Osteoblast (primary cell): Measurements from ENCODE around the gene IFITM2. TPM values are rescaled to one million over a fixed set of nuclear protein-coding genes. Genes with fewer than 3 reads are reported as not detected.
"Not testable (repeated sequence)": the region's sequence is repeated elsewhere in the genome, so short reads cannot be mapped to it uniquely, and the experiment has no call there.

Experiments
- DNase-seq: peaks from one replicate; pipeline ENCODE4 v3.0.0; 2011; ENCODE audit warnings: low spot score, mixed read lengths; ENCODE audit not compliant: insufficient read length; ENCODE audit errors: missing footprints
- H2AFZ ChIP-seq: 2 replicates; pipeline ENCODE4 v1.6.0; 2011; ENCODE audit warnings: mild to moderate bottlenecking, low read length
- H3K27ac ChIP-seq: 2 replicates; pipeline ENCODE4 v1.5.1; 2011; ENCODE audit warnings: mild to moderate bottlenecking, low read depth, low read length, moderate library complexity
- H3K27me3 ChIP-seq: 2 replicates; pipeline ENCODE4 v1.6.0; 2012; ENCODE audit warnings: mild to moderate bottlenecking, control low read depth, inconsistent platforms, low read length, moderate library complexity; ENCODE audit not compliant: insufficient read depth
- H3K36me3 ChIP-seq: 2 replicates; pipeline ENCODE4 v1.5.1; 2011; ENCODE audit warnings: mild to moderate bottlenecking, low read length, control low read depth, moderate library complexity; ENCODE audit not compliant: insufficient read depth
- H3K4me1 ChIP-seq: 2 replicates; pipeline ENCODE4 v1.5.1; 2011; ENCODE audit warnings: mild to moderate bottlenecking, low read length, control low read depth, moderate library complexity; ENCODE audit not compliant: insufficient read depth
- H3K4me2 ChIP-seq: 2 replicates; pipeline ENCODE4 v1.6.0; 2011; ENCODE audit warnings: mild to moderate bottlenecking, low read length; ENCODE audit not compliant: insufficient read depth
- H3K4me3 ChIP-seq: fragments of 200-600 bp; sonication (generic); 3 replicates; pipeline ENCODE4 v1.5.1; 2012; ENCODE audit warnings: mild to moderate bottlenecking, low read length, inconsistent platforms; ENCODE audit not compliant: insufficient read depth
- H3K79me2 ChIP-seq: 2 replicates; pipeline ENCODE4 v1.6.0; 2012; ENCODE audit warnings: mild to moderate bottlenecking, low read length, control low read depth, inconsistent platforms; ENCODE audit not compliant: insufficient read depth
- H3K9me3 ChIP-seq: 2 replicates; pipeline ENCODE4 v1.5.1; 2011; ENCODE audit warnings: low read depth, low read length, control low read depth
- H4K20me1 ChIP-seq: 2 replicates; pipeline ENCODE4 v1.6.0; 2012; ENCODE audit warnings: mild to moderate bottlenecking, low read length, control low read depth; ENCODE audit not compliant: insufficient read depth
- CTCF ChIP-seq: IDR thresholded peaks from 2 replicates; pipeline ENCODE4 v1.5.1; 2011; ENCODE audit warnings: mild to moderate bottlenecking, low read depth, low read length, moderate library complexity; ENCODE audit errors: extremely low read depth
- total RNA-seq: library from RNA; depleted of rRNA; stranded (reverse); fragments of >200 nt; gene quantifications from 2 replicates; pipeline ENCODE4 v1.2.3, GENCODE V29; 2012

Gene IFITM2
- total RNA-seq, 1 donor: 105 TPM

GRCh38 chr11:312092-312816 is 4.6 kb downstream of the IFITM2 start:
- Histone ChIP-seq H3K4me3 (peak overlapping the region; percentile 39), H3K4me2 (peak overlapping the region; percentile 51), H3K27ac (peak overlapping the region; percentile 8)

GRCh38 chr11:313304-313786 is 5.7 kb downstream of the IFITM2 start:
- no peaks in the 10 kb centered on the region for H4K20me1 ChIP-seq
- H3K9me3 ChIP-seq: no peaks in the 10 kb centered on the region
- H3K27me3 ChIP-seq: peaks cover 27% of the 10 kb centered on the region
- H3K4me1 ChIP-seq: peaks cover 27% of the 10 kb centered on the region
- peaks cover 15% of the 10 kb centered on the region for H3K79me2 ChIP-seq
- DNase-seq: peak; percentile 81
- no peak overlapping the region for H3K4me3 ChIP-seq
- peak overlapping the region; percentile 88 for H3K4me2 ChIP-seq
- no peak overlapping the region for H2AFZ ChIP-seq
- peak overlapping the region; percentile 48 for H3K27ac ChIP-seq
- TF ChIP-seq CTCF: no peak
- no peaks in the 10 kb centered on the region for H3K36me3 ChIP-seq

More at GRCh38 chr11:312092-312816, 4.6 kb downstream of the IFITM2 start:
- H3K9me3 ChIP-seq: no peaks in the 10 kb centered on the region
- peak; percentile 89 for DNase-seq
- H2AFZ ChIP-seq: no peak overlapping the region
- no peaks in the 10 kb centered on the region for H3K36me3 ChIP-seq
- H3K79me2 ChIP-seq: peaks cover 19% of the 10 kb centered on the region
- H3K4me1 ChIP-seq: peaks cover 31% of the 10 kb centered on the region
- H4K20me1 ChIP-seq: no peaks in the 10 kb centered on the region
- TF ChIP-seq CTCF: no peak
- peaks cover 22% of the 10 kb centered on the region for H3K27me3 ChIP-seq

GRCh38 chr11:313787-314553 is 6.4 kb downstream of the IFITM2 start, which contains the start of gene IFITM1:
TSS of gene IFITM1 (plus strand) at chr11:314040. CDS start at chr11:314171, 131 bp downstream.
- peaks cover 11% of the 10 kb centered on the region for H3K79me2 ChIP-seq
- H3K4me3 ChIP-seq: peak within 1 kb of the TSS; percentile 68
- no peak for TF ChIP-seq CTCF
- H2AFZ ChIP-seq: peak within 1 kb of the TSS; percentile 47
- H3K9me3 ChIP-seq: no peaks in the 10 kb centered on the region
- H3K4me1 ChIP-seq: peaks cover 26% of the 10 kb centered on the region
- H3K4me2 ChIP-seq: peak within 1 kb of the TSS; percentile 88
- DNase-seq: peak; percentile 97
- H3K27me3 ChIP-seq: peaks cover 27% of the 10 kb centered on the region
- peak within 1 kb of the TSS; percentile 48 for H3K27ac ChIP-seq
- H4K20me1 ChIP-seq: no peaks in the 10 kb centered on the region
- H3K36me3 ChIP-seq: no peaks in the 10 kb centered on the region

- Histone ChIP-seq H3K27me3 (peaks cover 27% of the 10 kb centered on the region), H3K4me2 (peak overlapping the region; percentile 88), H3K4me3 (peak overlapping the region; percentile 68), H3K4me1 (peaks cover 22% of the 10 kb centered on the region)
- DNase-seq: peak; percentile 48
- not testable (repeated sequence) for H3K27ac ChIP-seq, H3K9me3 ChIP-seq, H3K36me3 ChIP-seq, H2AFZ ChIP-seq, H3K79me2 ChIP-seq, H4K20me1 ChIP-seq
Measured at GRCh38 chr11:314554-314875, 6.9 kb downstream of the IFITM2 start.
